H1 (cell line): ENCODE measurements around the gene PIMREG. TPM values are rescaled to one million over a fixed set of nuclear protein-coding genes. Genes with fewer than 3 reads are reported as not detected.

Experiments used
- E2F6 ChIP-seq: IDR thresholded peaks from 2 replicates; pipeline ENCODE4 v1.6.1; 2012; ENCODE audit warnings: inconsistent platforms
- KDM5A ChIP-seq: fragments of 200-600 bp; IDR thresholded peaks from 2 replicates; pipeline ENCODE4 v1.7.1; 2012; ENCODE audit warnings: mild to moderate bottlenecking, low read length, inconsistent platforms, mixed read lengths
- MAX ChIP-seq: IDR thresholded peaks from 2 replicates; pipeline ENCODE4 v1.6.1; 2012; ENCODE audit warnings: inconsistent platforms
- SIX5 ChIP-seq: IDR thresholded peaks from 2 replicates; pipeline ENCODE4 v1.6.1; 2011; ENCODE audit warnings: mild to moderate bottlenecking, low read depth, low read length
- polyA plus RNA-seq, 7 experiments: library from polyadenylated mRNA; depleted of rRNA in 3 of 7; stranded (reverse) in 5 of 7; unstranded in 2 of 7; fragments of >200 nt in 5 of 7; fragments of 200-250 nt in 2 of 7; gene quantifications; 1 replicate in 5 of 7; 2 replicates in 1 of 7; 4 replicates in 1 of 7; pipeline versions ENCODE4 v1.2.1 to v1.2.3, GENCODE V29; 2011 to 2013; ENCODE audit warnings: missing spikeins in 2 of 7, mixed read lengths in 2 of 7
- total RNA-seq: library from RNA; stranded (reverse); fragmentation: NEBNext Ultra II Directional; extraction: Animal tissue kit (Norgen Biotek cat#: 25700); gene quantifications from 2 replicates; pipeline ENCODE4 v1.2.1, GENCODE V29; 2021

Gene PIMREG
- total and polyA plus RNA-seq, 2 of the 8 experiments (the other 6 are each of a cell fraction or from before 2014, with no cell fraction given): 133 to 148 TPM

- TF ChIP-seq MAX (no peak), E2F6 (no peak), SIX5 (no peak), KDM5A (no peak)
Measured at GRCh38 chr17:6468051-6468790, 24.0 kb downstream of the PIMREG start (continued).
